Daoy (cell line): ENCODE data around the gene TEX29. TPM values are rescaled to one million over a fixed set of nuclear protein-coding genes. Genes with fewer than 3 reads are reported as not detected.

Experiments
- DNase-seq: peaks from one replicate; pipeline ENCODE4 v3.0.0-alpha.2; 2015; ENCODE audit warnings: low read depth
- total RNA-seq: library from RNA; depleted of rRNA; stranded (reverse); fragments of >200 nt; shearing (Covaris generic); gene quantifications from 2 replicates; pipeline ENCODE4 v1.2.3, GENCODE V29; 2014

The TEX29 gene
- total RNA-seq, 1 experiment from 2014 or later: not detected

DNA sequence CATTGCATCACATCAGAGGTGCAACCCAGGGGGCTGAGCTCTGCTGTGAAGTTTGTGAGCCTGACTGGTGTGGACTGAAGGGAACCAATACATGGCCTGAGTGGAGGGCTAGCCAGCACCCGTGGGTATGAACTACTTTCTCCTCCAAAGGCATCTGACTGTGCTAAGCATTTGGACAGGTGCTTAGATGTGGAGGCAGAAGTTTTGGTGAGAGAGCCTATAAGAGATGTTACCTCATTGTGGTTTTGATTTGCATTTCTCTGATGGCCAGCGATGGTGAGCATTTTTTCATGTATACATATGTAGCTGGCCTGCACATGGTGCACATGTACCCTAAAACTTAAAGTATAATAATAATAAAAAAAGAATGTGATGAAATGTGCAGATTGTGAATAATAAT lies 46.9 kb downstream of the TEX29 start:
- DNase-seq: no peak

DNA sequence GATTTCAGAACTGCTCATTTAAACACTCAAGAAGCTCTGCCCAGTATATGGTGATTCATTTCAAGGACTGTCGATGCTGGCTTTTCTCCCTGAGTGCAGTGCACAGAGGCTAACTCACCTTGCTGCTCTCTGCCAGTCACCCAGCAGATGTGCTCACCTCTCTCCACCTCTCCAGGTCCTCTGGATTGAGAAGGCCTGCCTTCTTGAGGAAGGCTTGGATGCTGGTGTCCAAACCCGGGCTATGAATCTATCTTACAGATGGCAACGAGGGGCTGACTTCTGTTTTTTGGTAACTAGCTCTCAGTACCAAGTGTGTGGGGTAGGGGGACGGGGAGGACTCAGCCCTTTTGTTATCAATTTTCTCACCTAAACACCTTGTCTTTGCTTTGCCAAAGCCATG lies 47.6 kb downstream of the TEX29 start:
- no peak for DNase-seq

DNA sequence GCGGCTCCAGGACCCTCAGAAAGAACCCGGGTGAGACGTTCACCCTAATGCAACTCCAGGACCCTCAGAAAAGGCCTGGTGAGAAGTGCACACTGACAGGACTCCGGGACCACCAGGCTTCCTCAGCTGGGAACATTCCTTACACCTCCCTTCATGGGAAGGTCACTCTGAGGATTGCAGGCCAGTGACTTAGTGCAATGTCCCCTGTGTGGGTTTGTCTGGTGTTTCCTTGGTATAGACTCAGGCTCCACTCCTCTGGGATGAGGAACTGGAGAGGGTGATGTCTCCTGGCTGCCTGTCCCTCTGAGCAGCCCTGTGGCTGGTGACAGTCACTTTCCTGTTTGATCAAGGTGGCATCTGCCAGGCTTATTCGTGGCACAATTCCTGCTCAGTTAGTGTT lies 49.7 kb downstream of the TEX29 start:
- no peak for DNase-seq

DNA sequence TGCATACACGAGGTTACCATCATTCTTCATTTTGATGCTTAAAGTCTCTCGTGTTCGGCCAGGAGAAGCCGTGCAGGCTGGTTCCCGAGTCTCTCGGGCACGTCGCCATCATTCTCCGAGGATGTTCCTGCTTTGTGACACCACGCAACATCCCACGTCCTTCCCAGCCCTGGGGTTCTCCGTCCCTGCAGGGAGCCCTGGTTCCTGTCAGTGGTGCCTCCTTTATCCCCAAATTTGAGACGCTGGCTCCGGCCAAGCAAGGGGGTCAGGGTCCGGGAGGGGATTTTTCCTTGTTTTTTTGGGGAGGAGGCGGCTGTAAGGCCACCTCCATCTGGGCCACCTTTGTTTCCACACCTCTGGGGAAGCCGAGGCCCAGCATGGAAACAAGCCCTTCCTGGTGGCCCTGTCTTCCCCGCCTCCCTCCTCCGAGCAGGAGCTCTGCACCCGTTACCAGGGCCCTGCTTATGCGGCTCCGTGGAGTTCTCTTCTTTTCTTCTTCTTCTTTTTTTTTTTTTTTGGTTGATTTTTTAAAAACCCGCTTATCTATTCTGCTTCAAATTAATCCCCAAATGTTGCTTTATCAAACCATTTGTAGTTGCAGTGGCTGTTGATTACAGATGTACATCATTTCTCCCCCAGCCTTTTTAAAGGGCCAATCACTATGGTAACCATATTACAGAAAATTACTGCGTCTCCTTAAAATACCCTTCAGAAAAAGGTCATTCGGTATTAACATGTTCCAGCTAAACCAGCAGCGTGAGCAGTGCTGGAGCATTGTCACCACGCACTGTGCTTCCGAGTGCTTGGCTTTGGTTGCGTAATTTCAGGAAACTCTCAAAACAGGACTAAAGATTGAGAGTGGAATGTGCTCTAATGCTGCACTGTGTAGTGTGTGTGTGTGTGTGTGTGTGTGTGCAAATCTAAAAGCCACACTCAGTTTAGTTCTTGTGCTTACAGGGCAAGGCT lies 50.4 kb downstream of the TEX29 start:
- DNase-seq: no peak

DNA sequence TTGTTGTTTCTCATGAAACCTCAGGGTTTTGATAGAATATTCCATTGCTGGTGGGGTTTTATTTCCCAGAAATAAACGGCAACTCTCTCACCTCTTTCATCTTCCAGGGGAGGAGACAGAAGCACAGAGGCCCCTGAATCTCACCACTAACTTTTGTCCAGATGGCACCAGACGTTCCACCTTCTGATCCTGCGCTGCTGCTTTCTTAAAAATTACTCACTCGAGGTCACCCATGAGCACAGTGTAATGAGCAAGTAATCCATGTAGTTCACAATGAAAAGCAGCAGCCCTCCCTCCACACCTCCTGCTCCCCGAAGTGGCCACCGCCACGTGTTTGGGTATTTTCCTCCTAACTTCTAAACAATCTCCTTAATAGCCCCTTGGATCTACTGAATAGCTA lies 51.3 kb downstream of the TEX29 start:
- DNase-seq: no peak

DNA sequence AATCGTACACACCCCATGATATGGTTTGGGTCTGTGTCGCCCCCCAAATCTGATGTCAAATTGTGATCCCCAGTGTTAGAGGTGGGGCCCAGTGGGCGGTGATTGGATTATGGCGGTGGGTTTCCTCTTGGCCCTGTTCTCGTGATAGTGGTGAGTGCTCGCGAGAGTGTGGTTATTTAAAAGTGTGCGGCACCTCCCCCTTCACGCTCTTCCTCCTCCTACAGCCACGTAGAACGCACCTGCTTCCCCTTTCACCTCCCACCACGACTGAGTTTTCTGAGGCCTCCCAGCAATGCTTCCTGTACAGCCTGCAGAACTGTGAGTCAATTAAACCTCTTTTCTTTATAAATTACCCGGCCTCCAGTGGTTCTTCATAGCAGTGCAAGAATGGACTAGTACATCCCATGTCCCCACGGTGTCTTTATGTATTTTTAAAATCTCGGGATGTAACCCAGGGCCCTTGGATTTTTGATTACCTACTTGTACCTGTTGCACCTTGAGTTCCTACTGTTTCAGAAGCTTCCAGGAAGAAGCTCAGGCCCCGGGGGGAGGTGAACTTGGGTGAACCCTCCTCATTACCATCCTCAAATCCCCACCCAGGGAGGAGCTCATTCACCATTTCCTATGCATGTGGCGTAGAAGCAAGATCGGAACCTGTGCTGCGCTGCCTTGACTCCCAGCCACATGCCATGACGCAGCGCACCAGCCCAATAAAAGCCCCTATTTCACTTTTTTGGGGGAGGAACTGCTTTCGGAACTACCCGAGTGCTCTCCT lies 52.4 kb downstream of the TEX29 start:
- no peak for DNase-seq

DNA sequence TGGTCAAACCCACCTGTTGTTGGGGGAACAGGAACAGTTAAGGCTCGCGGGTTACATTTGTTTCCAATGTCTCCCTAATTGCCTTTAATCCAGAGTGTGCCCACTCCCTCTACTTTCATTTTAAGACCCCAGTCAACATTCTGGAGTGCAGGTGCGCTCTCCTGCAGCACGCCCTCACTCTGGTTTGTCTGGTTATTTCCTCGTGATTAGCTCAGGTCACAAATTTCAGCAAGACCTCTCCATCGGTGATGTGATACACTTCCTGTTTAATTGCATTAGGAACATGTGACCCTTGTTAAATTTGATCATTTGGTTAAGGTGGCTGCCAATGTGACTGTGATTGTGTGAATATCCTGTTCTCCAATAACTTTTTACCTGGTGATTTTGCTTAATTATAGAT lies 53.0 kb downstream of the TEX29 start:
- DNase-seq: no peak

DNA sequence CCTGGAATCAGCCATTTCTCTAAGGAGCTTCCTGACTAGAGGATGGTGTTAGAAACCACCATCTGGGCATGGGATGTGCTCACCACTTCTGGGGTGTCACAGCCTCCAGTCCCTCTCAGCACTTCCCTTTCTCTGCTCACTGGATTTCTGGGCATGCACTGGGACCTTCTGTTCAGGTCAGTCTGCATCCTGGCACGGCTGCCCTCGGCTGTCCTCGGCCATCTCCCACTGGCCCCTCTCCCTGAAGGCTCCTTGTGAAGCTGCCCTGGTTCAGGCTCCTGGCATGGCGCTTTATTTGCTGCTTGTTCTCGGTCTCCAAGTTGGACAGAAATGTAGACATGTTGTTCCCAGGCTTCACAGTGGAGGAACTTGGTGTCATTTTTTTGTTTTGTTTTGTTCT lies 60.0 kb downstream of the TEX29 start:
- DNase-seq: no peak

DNA sequence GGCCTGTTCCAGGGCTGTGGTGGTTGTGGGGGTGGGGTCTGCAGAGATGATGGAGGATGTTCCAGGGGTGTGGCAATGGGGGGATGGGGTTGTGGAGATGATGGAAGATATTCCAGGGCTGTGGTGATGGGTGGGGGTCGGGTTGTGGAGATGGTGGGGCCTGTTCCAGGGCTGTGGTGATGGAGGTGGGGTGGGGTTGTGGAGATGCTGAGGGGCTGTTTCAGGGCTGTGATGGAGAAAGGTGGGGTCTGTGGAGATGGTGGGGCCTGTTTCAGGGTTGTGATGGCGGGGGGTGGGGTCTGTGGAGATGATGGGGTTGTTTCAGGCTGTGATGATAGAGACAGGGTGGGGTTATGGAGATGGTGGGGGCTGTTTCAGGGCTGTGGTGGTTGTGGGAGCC lies 62.0 kb downstream of the TEX29 start:
- DNase-seq: no peak

DNA sequence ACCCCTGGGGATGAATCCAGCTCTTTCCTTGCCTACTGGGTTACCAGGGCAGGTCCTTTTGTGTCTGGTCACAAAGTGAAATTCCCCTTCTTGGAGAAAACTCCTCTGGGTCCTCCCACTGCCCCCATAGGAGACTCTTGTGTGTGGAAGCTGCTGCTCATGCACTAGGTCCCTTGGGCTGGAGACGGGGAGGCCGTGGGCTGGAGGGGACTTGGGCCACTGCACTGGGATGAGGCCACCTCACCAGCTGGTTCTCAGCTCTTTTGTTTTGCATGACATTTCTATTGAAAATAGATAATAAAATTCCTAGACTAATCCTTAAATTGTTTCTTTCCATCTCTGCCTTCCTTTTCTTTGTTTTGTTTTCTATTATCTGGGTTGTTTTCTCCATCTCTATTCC lies 62.4 kb downstream of the TEX29 start:
- no peak for DNase-seq

DNA sequence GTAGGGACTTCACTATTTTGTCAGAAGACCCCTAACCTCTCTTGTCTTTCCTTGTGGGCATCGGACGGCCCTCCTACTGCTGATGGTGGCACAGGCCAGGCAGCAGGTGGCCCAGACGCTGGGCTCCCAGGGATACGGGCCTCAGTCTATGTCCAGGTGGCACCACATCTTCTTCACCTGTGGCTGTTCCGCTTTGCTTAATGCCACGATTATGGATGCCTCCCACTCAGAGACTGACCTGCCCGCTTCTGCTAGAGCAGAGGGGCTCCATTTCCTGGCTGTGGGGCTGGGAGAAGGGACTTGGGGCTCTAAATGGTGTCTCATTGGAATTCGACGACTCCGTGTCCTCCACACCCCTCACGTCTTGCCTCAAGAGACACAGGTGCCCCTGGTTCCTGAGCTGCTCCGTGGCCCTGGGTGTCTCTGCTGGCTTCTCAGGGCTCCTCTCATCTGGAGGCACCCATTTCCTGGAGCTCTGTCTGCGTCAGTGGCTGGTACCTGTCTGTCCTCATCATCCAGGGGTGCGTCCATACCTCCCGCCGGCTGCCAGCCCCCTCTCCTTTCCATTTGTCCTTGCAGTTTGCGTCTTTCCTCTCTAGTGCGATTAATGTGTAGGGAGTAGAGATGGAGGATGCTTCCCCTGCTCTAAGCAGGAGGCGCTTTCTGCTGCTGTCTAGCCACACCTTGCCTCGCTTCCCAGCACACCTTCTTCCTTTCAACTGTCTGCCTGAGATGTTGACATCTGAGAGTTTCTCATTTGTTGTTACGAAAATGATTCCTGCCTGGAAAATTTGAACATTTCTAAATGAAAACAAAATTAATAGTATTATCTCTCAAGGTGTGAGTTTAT lies 63.4 kb downstream of the TEX29 start:
- DNase-seq: no peak

DNA sequence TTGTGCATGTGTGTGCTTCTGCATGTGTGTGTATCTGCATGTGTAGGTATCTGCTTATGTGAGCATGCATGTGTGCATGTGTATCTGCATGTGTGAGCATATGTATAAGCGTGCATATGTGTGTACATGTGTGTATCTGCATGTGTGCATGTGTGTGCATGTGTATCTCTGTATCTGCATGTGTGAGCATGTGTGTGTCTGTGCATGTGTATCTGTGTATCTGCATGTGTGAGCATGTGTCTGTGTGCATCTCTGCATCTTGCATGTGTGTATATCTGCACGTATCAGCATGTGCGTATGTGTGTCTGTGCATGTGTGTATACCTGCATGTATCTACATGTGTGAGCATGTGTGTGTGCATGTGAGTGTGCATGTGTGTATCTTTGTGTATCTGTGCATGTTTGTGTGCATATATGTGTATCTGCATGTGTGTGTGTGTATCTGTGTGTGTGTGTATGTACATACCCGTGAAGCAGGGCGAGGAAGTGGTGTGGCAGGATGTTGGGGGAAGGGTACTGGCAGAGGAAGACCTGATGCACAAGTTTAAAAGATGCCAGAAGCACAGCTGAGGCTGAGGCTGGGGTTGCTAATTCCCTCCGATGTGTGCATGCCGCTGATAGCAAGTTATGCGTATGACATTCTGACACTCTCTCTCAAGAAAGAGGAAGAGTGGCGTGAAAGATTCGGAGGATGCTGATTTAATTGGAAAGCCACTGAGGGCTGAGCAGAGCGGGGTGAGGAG lies 64.2 kb downstream of the TEX29 start:
- DNase-seq: no peak

DNA sequence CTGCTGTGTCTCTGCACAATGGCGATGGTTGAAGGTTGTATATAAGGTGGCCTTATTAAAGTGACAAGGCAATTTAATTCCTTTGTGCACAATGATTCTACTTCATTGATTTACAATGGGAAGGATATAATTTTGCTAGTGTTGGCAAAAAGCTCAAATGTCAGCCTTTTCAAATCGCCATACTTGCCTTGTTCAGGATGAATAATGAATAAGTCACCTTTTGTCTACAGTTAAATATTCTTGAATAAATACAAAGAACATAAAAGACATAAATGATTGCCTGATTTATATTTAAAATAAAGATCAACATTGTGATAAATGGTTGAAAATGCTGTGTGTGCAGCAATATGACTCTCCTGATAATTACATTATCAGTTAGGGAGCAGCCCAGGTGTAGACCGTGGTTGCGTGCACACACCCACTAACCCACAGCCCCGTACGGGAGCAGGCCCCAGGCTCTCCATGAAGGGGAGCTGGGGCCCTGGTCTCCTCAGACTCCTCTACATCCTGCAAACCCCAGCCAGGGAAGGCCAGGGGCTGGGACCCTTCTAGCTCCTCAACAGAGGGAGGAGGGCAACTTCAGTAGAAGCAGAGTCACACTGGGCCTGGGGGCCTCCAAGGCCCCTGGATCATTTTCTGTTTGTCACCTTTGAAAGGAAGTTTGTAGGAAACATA lies 64.9 kb downstream of the TEX29 start:
- no peak for DNase-seq

DNA sequence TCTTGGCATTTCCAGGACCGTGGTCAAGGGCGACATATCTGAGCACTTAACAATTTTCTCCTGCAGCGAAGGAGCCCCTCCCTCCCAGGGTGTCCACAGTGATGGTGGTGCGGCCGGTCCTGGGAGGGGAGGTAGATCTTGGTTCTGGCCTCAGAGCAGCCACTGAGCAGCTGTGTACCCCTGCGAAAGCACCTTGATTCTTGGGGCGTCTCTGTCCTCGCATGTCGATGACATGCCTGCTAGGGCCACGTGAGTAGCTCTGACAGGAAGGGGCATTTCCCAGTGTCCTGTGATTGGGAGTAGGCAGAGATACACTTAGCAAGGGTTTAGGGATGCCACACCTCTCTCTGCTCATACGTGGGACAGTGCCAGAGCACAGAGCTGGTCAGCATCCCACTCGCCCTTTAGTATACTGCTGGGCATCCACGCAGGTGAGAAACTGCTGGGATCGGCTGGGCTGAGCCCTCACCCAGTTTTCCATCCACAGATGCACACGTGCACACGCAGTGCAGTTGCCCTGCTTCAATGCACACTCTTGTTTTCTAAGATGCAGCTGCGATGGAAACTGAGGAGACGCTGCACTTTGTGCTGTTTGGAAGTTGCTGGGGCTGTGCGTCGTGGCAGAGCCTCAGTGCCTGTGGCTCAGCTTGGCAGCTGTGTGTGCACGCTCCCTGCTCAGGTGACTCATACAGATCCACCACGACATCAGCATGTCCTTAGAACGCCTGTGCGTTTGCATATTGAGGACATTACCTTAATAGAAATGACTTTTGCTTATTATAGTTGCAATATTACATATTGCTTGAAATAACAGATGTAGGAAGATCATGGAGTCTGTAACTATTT lies 66.8 kb downstream of the TEX29 start:
- DNase-seq: peak; percentile 13

DNA sequence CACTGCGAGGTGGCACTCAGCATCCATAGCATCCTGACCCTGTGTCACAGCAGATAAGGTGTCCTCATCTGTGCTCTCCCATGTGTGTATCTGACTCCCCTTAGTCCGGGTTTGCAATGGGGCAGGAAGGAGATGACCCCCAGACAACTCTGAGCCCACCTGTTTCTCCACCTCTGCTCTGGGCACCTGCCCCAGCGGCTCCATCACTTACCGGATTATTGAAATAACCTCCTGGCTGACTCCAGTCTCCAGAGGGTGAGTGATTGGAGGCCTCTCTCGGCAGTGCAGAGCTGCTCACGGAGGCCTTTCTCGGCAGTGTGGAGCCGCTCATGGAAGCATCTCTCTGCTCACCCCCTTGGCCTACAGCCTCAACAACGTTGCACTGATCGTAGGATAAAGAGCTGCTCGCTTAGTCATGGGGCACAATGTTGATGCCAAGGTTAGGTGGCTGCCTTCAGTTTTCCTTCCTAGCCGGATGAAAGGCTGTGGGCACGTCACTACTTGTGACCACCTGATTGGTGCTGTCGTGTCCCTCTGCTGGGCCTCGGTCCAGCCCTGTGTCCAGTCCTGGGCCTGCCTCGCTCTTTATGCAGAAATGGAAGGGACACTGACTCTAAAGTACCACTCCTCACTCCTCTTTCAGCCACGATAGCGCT lies 67.6 kb downstream of the TEX29 start:
- no peak for DNase-seq

DNA sequence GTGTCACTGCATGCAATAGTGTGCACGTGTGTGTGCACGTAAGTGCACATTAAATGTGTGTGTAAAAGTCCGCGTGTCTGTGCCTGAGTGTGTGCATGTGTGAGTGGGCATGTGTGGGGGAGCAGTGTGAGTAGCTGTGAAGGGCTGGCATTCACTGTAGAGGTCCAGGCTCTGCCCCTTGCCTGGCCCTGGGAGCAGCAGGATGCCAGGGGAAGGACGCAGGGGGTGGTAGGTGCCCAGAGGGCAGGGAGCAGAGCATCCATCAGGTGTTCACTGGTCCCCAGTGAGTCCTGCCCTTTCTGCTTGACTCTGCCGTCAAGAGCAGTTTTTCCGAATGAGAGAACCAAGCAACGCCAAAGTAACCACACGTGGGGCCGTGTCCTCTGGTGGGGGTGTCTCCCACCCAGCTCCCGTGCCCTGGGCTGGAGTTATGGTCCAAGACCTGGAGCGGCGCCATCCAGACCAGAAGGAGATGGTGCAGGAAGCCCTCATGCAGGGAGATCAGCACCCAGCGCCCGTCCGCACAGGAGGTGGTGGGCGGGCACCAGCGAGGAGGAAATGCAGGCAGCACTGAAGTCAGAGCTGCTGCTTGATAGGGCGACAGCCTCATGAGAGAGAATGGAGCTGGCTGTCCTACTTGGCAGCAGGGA lies 68.5 kb downstream of the TEX29 start:
- no peak for DNase-seq

DNA sequence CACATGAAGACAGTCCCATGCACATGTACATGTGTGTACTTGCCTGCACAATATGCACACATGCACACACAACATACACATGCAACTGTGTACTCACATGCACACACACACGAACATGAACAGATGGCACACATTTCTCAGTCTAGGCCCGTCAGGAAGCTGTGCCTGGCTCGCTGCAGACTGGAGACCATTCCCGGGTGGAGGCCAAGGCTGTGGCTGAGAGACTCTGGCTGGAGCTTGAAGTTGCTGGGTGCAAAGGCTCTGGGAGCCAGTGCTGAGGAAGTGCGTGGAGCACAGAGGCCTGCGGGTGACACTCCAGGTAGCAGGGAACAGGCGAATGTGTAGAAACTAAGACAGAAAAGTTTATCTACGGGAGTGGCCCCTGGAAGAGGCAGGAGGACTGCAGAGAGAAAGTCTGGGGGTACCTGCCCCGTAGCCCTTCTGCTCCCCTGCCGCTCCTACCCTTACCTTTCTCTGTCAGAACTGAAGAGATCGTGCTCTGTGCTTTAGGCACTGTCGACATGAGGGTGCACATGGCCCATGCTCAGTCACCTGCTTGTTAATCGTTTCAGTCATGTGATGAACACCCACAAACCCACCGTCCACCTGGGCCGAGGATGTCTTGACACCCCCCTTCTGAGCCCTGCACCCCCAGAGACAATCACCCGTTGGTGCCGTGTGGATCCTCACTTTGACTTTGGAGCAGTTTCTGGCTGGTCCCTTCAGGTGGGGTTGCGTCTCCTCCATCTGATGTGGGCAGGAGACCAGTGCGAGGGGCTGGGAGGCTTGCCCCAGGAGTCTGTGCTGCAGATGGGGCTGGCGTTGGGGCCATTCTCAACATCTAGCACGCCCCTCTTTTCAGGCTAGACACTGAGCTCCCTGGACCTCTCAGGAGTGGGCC lies 69.4 kb downstream of the TEX29 start:
- DNase-seq: no peak
